HepG2 (cell line): ENCODE measurements around the gene ATG2A. TPM values are rescaled to one million over a fixed set of nuclear protein-coding genes. Genes with fewer than 3 reads are reported as not detected.

Experiments
- ATF6 ChIP-seq: sonication (generic); formaldehyde crosslinking; conservative IDR thresholded peaks from 2 replicates; pipeline ENCODE4 v1.4.0; 2020; ENCODE audit warnings: missing genetic modification reagents
- HOXA3 ChIP-seq: sonication (generic); formaldehyde crosslinking; IDR thresholded peaks from 2 replicates; pipeline ENCODE4 v1.5.0; 2020; ENCODE audit warnings: missing genetic modification reagents
- KLF9 ChIP-seq: IDR thresholded peaks from 2 replicates; pipeline ENCODE4 v1.6.1; 2016; ENCODE audit warnings: low read depth
- SAFB2 ChIP-seq: sonication (generic); formaldehyde crosslinking; IDR thresholded peaks from 2 replicates; pipeline ENCODE4 v1.5.1; 2020; ENCODE audit warnings: missing genetic modification reagents, low read depth, mild to moderate bottlenecking, borderline replicate concordance
- SAP130 ChIP-seq: IDR thresholded peaks from 2 replicates; pipeline ENCODE4 v1.6.1; 2016; ENCODE audit warnings: low read depth
- SOX5 ChIP-seq: IDR thresholded peaks from 2 replicates; pipeline ENCODE4 v1.6.1; 2016; ENCODE audit warnings: borderline replicate concordance
- SP5 ChIP-seq: IDR thresholded peaks from 2 replicates; pipeline ENCODE4 v1.6.1; 2016; ENCODE audit warnings: low read depth, borderline replicate concordance
- TAF1 ChIP-seq: sonication (generic); formaldehyde crosslinking; IDR thresholded peaks from 2 replicates; pipeline ENCODE4 v1.4.0; 2020; ENCODE audit warnings: missing genetic modification reagents
- ZFP91 ChIP-seq: sonication (generic); formaldehyde crosslinking; IDR thresholded peaks from 2 replicates; pipeline ENCODE4 v1.9.0; 2022; ENCODE audit warnings: missing genetic modification reagents, mild to moderate bottlenecking, borderline replicate concordance
- polyA plus RNA-seq, 8 experiments: library from polyadenylated mRNA; depleted of rRNA in 3 of 8; stranded (reverse) in 7 of 8; unstranded in 1 of 8; fragments of >200 nt; fragmentation: Illumina TruSeq in 4 of 8; extraction: Trizol in 4 of 8; gene quantifications; 2 replicates each; pipeline versions ENCODE4 v1.2.1 to v1.2.3, GENCODE V29; 2011 to 2016; ENCODE audit warnings: low read depth in 4 of 8, missing spikeins in 1 of 8, mixed read lengths in 1 of 8; ENCODE audit not compliant: insufficient read depth in 1 of 8
- total RNA-seq, 5 experiments: library from RNA; depleted of rRNA; stranded (reverse); fragments of >200 nt; fragmentation: Illumina TruSeq; extraction: Trizol; gene quantifications; 2 replicates each; pipeline ENCODE4 v1.2.3, GENCODE V29; 2016; ENCODE audit warnings: low read depth in 1 of 5
- TF ChIP-seq, protein P1 (sequence below): sonication (generic); formaldehyde crosslinking; IDR thresholded peaks from 2 replicates; pipeline ENCODE4 v1.4.0; 2020; ENCODE audit warnings: missing genetic modification reagents
- TF ChIP-seq, protein P2 (sequence below): sonication (generic); formaldehyde crosslinking; conservative IDR thresholded peaks from 2 replicates; pipeline ENCODE4 v1.4.0; 2020; ENCODE audit warnings: missing genetic modification reagents
- TF ChIP-seq, protein P3 (sequence below): fragments of 450-650 bp; IDR thresholded peaks from 2 replicates; pipeline ENCODE4 v1.6.1; 2016

The ATG2A gene
- total and polyA plus RNA-seq, 2 of the 13 experiments (the other 11 are each of a cell fraction or from before 2014, with no cell fraction given), result 6.7 to 8.0 TPM

DNA sequence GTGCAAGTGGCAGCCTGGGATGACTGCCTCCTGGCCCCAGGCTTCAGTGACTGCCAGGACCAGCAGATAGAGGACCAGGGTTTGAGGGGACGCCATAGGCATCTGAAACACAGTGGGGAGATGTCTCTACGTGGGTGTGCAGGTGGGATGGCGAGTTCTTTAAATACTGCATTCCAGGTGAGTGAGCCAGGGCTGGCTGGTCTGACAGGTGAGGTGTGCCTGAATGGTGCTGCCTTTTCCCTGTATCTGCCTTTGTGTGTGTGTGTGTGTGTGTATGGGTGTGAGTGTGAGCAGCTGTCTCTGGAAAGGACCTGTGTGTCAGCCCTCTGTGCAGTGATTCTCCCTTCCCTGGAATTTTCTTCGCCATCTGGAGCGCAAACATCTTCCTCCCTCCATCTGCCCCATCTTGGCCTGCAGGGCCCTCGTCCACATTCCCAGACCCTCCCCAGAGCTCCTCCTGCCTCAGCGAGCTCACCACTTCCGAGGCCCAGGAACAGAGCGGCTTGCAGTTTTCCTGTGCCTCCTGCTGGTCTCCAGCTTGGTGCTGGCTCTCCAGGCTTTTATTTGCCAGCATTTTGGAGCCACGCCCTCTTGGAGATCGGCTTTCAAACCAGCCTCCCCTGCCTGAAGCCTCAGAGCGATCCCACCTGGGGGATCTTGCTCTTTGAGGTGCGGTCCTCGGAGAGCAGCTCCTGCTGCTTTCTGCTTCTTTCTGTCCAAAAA, 18.5 kb upstream of the ATG2A start, which contains the start of gene GPHA2 (continued):
- TF ChIP-seq ATF6 (CRISPR knock-in tag) (no peak), TAF1 (CRISPR knock-in tag) (peak; percentile 56; the same call in 1 of the 2 replicates), ZFP91 (CRISPR knock-in tag) (peak; percentile 46; the same call in 1 of the 2 replicates), HOXA3 (0 out of 2 replicates have a peak, but pooled peaks have one; percentile 21), SAP130 (peak; percentile 41; the same call in 1 of the 2 replicates), SOX5 (CRISPR knock-in tag) (0 out of 2 replicates have a peak, but pooled peaks have one; percentile 7), KLF9 (CRISPR knock-in tag) (peak; percentile 59; the same call in 1 of the 2 replicates), SAFB2 (CRISPR knock-in tag) (0 out of 2 replicates have a peak, but pooled peaks have one; percentile 39), SP5 (peak; percentile 59)
- TF ChIP-seq, protein P1, sequence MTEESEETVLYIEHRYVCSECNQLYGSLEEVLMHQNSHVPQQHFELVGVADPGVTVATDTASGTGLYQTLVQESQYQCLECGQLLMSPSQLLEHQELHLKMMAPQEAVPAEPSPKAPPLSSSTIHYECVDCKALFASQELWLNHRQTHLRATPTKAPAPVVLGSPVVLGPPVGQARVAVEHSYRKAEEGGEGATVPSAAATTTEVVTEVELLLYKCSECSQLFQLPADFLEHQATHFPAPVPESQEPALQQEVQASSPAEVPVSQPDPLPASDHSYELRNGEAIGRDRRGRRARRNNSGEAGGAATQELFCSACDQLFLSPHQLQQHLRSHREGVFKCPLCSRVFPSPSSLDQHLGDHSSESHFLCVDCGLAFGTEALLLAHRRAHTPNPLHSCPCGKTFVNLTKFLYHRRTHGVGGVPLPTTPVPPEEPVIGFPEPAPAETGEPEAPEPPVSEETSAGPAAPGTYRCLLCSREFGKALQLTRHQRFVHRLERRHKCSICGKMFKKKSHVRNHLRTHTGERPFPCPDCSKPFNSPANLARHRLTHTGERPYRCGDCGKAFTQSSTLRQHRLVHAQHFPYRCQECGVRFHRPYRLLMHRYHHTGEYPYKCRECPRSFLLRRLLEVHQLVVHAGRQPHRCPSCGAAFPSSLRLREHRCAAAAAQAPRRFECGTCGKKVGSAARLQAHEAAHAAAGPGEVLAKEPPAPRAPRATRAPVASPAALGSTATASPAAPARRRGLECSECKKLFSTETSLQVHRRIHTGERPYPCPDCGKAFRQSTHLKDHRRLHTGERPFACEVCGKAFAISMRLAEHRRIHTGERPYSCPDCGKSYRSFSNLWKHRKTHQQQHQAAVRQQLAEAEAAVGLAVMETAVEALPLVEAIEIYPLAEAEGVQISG (CRISPR knock-in tag), result peak; percentile 51
- TF ChIP-seq, protein P2, sequence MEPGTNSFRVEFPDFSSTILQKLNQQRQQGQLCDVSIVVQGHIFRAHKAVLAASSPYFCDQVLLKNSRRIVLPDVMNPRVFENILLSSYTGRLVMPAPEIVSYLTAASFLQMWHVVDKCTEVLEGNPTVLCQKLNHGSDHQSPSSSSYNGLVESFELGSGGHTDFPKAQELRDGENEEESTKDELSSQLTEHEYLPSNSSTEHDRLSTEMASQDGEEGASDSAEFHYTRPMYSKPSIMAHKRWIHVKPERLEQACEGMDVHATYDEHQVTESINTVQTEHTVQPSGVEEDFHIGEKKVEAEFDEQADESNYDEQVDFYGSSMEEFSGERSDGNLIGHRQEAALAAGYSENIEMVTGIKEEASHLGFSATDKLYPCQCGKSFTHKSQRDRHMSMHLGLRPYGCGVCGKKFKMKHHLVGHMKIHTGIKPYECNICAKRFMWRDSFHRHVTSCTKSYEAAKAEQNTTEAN (CRISPR knock-in tag), result 0 out of 2 replicates have a peak, but pooled peaks have one; percentile 38
- TF ChIP-seq, protein P3, sequence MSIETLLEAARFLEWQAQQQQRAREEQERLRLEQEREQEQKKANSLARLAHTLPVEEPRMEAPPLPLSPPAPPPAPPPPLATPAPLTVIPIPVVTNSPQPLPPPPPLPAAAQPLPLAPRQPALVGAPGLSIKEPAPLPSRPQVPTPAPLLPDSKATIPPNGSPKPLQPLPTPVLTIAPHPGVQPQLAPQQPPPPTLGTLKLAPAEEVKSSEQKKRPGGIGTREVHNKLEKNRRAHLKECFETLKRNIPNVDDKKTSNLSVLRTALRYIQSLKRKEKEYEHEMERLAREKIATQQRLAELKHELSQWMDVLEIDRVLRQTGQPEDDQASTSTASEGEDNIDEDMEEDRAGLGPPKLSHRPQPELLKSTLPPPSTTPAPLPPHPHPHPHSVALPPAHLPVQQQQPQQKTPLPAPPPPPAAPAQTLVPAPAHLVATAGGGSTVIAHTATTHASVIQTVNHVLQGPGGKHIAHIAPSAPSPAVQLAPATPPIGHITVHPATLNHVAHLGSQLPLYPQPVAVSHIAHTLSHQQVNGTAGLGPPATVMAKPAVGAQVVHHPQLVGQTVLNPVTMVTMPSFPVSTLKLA, result no peak
